Measurements from ENCODE around the gene RBBP6.

The RBBP6 gene

DNA sequence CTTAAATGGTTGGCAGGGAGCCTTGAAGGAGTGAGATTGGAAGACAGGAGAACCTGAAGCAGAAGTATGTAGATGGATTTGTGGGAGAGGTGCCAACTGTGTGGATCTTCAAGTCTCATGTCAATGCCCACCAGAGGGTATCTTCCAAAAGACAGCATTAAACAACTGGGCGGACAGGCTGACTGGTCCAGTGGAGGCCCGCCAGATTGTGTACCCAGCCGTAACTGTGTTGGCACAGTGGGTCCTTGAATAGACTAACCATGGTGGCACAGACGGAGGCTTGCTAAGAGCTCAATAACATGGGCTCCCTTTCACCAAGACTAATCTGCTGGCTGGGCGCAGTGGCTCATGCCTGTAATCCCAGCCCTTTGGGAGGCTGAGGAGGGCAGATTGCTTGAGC, 24.2 kb upstream of the RBBP6 start:
- Mint-ChIP-seq H3K4me1 (ENCODE audit: low read depth) (peaks cover 4% of the 10 kb centered on the region), H3K4me3 (no peak overlapping the region), H3K27me3 (ENCODE audit: low read depth) (peaks cover 3% of the 10 kb centered on the region), H3K27ac (no peak overlapping the region), H3K9me3 (no peaks in the 10 kb centered on the region), H3K36me3 (ENCODE audit: low read depth) (no peaks in the 10 kb centered on the region)

DNA sequence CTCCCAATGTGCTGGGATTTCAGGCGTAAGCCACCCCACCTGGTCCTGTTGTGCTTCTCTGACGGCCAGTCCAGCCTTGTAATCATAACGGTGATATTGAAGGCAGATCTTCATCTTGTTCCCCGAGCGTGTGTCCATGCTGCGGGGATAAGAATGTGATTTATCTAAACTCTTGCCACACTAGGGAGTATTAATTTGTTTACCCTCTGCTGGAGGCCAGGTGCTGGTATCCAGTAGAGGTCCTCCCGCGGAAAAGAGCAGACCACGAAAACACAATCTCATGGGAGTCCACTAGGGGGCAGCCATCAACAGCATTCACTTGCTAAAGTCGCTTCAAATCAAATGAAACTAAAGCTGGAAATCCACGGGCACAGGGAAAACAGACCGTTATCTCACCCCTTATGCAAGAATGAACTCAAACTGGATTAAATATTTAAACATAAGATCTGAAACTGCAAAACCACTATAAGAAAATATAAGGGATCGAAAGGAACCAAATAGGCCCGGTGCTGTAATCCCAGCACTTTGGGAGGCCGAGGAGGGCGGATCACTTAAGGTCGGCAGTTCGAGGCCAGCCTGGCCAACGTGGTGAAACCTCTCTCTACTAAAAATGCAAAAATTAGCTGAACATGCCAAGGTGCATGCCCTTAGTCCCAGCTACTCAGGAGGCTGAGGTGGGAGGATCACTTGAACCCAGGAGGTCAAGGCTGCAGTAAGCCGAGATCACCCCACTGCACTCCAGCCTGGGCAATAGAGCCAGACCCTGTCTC, 22.3 kb upstream of the RBBP6 start:
- Mint-ChIP-seq H3K4me3 (peak overlapping the region; percentile 15), H3K27ac (no peak overlapping the region), H3K4me1 (ENCODE audit: low read depth) (peaks cover 9% of the 10 kb centered on the region), H3K36me3 (ENCODE audit: low read depth) (no peaks in the 10 kb centered on the region), H3K9me3 (no peaks in the 10 kb centered on the region), H3K27me3 (ENCODE audit: low read depth) (no peaks in the 10 kb centered on the region)

DNA sequence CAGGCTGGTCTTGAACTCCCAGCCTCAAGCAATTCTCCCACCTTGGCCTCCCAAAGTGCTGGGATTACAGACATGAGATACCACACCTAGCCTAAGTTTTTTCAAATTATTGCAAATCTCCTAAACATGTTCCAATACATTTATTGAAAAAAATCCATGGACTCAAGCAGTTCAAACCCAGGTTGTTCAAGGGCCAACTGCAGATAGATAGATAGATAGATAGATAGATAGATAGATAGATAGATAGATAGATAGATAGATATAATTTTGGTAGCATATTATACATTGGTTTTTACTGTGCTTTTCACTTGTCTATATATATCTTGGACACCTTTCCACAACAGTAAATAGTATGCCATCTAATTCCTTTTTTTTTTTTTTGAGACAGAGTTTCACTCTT, 20.9 kb upstream of the RBBP6 start:
- Mint-ChIP-seq H3K27me3 (ENCODE audit: low read depth) (no peaks in the 10 kb centered on the region), H3K4me3 (no peak overlapping the region), H3K27ac (no peak overlapping the region), H3K9me3 (no peaks in the 10 kb centered on the region), H3K36me3 (ENCODE audit: low read depth) (no peaks in the 10 kb centered on the region), H3K4me1 (ENCODE audit: low read depth) (peaks cover 9% of the 10 kb centered on the region)

DNA sequence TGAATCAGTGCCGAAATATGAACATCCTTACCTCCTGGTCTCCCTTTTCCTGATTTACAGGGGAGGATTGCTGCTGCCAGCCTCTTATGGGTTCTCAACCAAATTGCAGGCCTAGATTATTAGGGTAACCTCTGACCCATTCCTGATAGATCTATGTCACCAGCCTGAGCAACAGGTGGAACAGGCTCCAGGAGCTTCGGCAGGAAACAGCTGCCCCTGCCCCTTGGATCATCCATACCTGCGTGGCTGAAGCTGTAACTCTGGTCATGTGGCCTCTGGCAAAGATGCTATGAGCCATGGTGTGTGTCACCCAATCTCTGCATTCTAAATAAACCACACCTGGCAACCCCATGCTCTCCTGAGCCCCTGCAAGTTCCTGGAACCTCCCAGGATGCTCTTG, 18.4 kb upstream of the RBBP6 start:
- Mint-ChIP-seq H3K4me1 (ENCODE audit: low read depth) (peaks cover 21% of the 10 kb centered on the region), H3K9me3 (no peaks in the 10 kb centered on the region), H3K27ac (no peak overlapping the region), H3K4me3 (no peak overlapping the region), H3K36me3 (ENCODE audit: low read depth) (no peaks in the 10 kb centered on the region), H3K27me3 (ENCODE audit: low read depth) (no peaks in the 10 kb centered on the region)

DNA sequence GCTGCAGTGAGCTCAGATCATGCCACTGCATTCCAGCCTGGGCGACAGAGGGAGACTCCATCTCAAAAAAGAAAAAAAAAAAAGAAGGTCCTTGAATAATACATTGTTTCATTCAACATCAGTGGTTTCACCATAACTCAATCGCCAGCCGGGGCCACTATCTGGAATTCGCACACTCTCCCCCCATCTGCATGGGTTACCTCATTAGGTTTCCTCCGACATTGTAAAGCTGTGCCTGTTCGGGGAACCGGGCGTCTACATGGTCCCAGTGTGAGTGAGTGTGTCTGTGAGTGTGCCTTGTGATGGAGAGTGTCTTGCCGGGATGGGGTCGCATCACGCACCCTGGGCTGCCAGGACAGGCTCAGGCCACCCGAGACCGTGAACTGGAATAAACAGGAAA, 16.6 kb upstream of the RBBP6 start:
- H3K27ac Mint-ChIP-seq = no peak overlapping the region
- H3K36me3 Mint-ChIP-seq (ENCODE audit: low read depth) = no peaks in the 10 kb centered on the region
- peaks cover 20% of the 10 kb centered on the region for H3K4me1 Mint-ChIP-seq (ENCODE audit: low read depth)
- no peaks in the 10 kb centered on the region for H3K27me3 Mint-ChIP-seq (ENCODE audit: low read depth)
- H3K9me3 Mint-ChIP-seq = no peaks in the 10 kb centered on the region
- no peak overlapping the region for H3K4me3 Mint-ChIP-seq

DNA sequence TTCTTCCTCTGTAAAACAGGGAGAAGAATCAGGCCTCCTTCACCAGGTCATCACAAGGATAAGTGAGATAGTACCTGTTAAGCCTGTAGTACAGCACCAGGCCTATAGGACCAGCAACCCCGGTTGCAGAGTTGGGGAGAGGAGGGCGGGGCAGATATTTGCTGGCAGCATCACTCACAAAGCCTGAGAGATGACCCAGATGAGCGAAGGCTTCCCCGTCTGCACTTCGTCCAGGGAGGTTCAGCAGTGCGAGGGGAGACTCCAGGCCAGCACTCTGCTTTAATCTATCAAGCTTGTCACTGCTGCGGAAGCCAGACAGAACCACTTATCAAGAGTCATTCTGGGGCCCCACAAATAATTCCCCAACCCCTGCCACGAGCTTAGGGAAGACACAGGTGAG, 15.8 kb upstream of the RBBP6 start:
- Mint-ChIP-seq H3K27me3 (ENCODE audit: low read depth) (no peaks in the 10 kb centered on the region), H3K9me3 (no peaks in the 10 kb centered on the region), H3K4me1 (ENCODE audit: low read depth) (peaks cover 20% of the 10 kb centered on the region), H3K27ac (no peak overlapping the region), H3K36me3 (ENCODE audit: low read depth) (no peaks in the 10 kb centered on the region), H3K4me3 (no peak overlapping the region)

DNA sequence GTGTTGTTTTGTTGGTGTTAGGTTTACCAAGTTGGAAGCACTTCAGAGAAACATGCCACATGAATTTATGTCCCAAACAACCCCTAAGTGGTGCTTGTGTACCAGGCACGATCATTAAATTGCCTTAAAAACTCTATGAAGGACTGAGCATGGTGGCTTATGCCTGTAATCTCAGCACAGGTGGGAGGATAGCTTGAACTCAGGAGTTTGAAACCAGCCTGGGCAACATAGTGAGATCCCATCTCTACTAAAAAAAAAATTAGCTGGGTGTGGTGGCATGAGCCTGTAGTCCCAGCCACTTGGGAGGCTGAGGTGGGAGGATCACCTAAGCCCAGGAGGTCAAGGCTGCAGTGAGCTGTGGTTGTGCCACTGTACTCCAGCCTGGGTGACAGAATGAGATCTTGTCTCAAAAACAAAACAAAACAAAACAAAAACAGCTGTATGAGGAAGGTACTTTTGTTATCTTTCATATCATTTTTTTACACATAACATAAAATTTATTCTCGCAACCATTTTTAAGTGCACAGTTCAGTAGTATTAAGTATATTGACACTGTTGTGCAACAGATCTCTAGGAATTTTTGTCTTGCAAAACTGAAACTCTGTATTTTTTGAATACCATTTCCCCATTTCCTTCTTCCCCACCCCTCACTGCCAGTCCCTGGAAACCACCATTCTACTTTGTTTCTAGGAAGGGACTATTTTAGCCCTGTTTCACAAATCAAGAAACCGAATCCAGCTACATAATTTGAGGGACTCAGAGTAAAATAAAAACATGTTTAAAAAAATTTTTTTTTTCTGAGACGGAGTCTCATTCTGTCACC, 14.3 kb upstream of the RBBP6 start:
- H3K9me3 Mint-ChIP-seq = no peaks in the 10 kb centered on the region
- peak overlapping the region; percentile 7 for H3K27ac Mint-ChIP-seq
- H3K36me3 Mint-ChIP-seq (ENCODE audit: low read depth) = no peaks in the 10 kb centered on the region
- H3K27me3 Mint-ChIP-seq (ENCODE audit: low read depth) = no peaks in the 10 kb centered on the region
- peaks cover 20% of the 10 kb centered on the region for H3K4me1 Mint-ChIP-seq (ENCODE audit: low read depth)
- H3K4me3 Mint-ChIP-seq = no peak overlapping the region

DNA sequence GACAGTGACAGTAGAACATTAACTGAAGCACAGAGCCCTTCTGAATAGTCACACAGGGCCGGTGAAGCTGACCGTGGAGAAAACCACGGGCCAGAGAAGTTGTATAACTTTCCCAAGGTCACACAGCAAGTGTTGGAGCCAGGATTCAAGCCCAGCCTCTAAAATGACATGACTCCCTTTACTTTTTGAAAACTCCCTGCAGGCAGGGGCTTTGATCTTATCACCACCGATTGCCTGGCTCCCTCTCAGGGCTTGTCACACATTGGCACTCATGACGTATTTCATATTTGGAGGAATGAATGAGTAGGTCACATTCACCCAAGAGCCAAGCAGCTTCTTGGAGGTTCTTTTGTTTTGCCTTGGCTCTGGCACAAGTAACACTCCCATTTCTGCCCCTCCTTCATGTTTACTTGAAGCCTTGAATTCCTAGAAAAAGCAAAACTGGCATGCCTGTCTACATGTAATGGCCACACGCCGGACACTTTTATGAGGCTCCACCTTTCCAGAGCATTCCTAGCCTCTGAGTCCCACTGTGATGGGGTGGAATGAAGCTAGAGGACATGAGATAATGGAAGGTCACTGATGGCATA, 13.3 kb upstream of the RBBP6 start:
- H3K9me3 Mint-ChIP-seq = no peaks in the 10 kb centered on the region
- no peaks in the 10 kb centered on the region for H3K36me3 Mint-ChIP-seq (ENCODE audit: low read depth)
- no peak overlapping the region for H3K4me3 Mint-ChIP-seq
- no peak overlapping the region for H3K27ac Mint-ChIP-seq
- H3K4me1 Mint-ChIP-seq (ENCODE audit: low read depth) = peaks cover 20% of the 10 kb centered on the region
- no peaks in the 10 kb centered on the region for H3K27me3 Mint-ChIP-seq (ENCODE audit: low read depth)

DNA sequence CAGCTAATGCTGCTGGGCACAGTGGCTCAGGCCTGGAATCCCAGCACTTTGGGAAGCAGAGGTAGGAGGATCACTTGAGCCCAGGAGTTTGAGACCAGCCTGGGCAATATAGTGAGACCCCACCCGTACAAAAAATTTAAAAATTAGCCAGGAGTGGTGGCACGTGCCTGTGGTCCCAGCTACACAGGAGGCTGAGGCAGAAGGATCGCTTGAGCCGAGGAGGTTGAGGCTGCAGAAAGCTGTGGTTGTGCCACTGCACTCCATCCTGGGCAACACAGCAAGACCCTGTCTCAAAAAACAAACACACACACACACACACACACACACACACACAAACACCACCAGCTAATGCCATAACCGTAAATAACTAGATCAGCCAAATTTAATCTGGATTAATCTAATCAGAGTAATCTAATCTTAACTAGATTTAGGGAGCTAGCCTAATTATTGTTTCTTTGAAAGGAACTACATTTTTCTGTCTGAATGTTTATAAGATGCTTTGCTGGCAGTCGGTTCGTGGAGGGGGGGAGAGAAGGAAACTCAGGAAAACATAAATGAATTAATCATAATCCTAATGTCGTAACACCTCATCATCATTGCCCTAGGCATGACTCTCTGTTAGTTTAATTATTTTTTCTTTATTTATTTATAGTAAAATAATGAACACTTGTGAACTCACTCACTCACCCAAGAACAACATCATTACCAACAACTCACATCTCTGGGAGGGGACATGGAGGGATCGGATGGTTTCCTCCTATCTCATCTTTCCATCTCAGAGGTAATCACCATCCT, 12.5 kb upstream of the RBBP6 start:
- Mint-ChIP-seq H3K36me3 (ENCODE audit: low read depth) (no peaks in the 10 kb centered on the region), H3K4me3 (no peak overlapping the region), H3K9me3 (no peaks in the 10 kb centered on the region)

DNA sequence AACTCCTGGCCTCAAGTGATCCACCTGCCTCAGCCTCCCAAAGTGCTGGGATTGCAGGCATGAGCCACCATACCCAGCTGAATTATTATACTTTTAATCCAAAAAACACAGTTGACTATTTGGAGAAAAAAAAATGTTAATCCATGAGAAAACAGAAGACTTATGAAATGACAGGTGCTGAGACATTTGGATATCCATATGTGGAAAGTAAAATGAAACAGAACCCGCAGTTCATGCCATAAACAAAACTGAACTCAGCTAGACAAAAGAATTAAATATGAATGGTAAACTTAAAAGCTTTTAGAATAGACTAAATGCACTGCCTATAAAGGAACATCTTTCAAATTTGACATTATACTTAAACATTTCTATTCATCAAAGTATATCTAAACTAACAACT, 8.2 kb upstream of the RBBP6 start:
- Mint-ChIP-seq H3K4me1 (ENCODE audit: low read depth) (peaks cover 2% of the 10 kb centered on the region), H3K4me3 (no peak overlapping the region), H3K27me3 (ENCODE audit: low read depth) (peaks cover 4% of the 10 kb centered on the region), H3K9me3 (no peaks in the 10 kb centered on the region), H3K36me3 (ENCODE audit: low read depth) (no peaks in the 10 kb centered on the region), H3K27ac (no peak overlapping the region)

More for the DNA sequence above, 12.5 kb upstream of the RBBP6 start:
- Mint-ChIP-seq H3K27ac (no peak overlapping the region), H3K4me1 (ENCODE audit: low read depth) (peaks cover 15% of the 10 kb centered on the region), H3K27me3 (ENCODE audit: low read depth) (no peaks in the 10 kb centered on the region)

DNA sequence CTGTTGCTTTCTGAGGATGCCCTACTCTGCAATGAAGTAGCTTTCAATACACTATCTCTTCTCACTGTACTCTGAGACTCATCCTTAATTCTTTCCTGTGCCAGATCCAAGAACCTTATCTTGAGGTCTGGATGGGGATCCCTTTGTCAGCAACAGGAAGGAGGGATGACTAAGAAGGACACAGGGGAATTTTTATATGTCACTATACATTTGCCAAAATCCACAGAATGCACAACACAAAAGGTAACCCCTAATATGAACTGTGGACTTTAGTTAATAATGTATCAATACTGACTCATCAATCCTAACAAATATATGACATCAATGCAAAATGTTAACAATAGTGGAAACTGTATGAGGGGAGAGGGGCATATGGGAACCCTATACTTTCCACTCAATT, 4.7 kb upstream of the RBBP6 start:
- H3K36me3 Mint-ChIP-seq (ENCODE audit: low read depth) = peaks cover 2% of the 10 kb centered on the region
- peaks cover 8% of the 10 kb centered on the region for H3K4me1 Mint-ChIP-seq (ENCODE audit: low read depth)
- peaks cover 4% of the 10 kb centered on the region for H3K27me3 Mint-ChIP-seq (ENCODE audit: low read depth)
- no peaks in the 10 kb centered on the region for H3K9me3 Mint-ChIP-seq
- no peak overlapping the region for H3K4me3 Mint-ChIP-seq
- H3K27ac Mint-ChIP-seq = no peak overlapping the region

DNA sequence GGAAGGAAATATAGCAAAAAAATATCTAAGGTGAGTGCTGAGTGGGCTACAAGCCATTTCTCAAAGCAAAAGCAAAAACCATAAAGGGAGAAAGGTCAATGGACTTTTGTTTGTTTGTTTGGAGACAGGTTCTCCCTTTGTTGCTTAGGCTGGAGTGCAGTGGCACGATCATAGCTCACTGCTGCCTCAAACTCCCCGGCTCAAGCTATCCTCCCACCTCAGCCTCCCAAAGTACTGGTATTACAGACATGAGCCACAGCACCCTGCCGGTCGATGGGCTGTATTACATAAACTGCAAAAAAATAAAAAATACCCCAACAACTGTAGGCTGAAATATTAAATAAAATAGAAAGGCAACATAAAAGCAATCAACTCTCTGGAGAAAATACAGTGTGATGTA, 3.5 kb upstream of the RBBP6 start:
- Mint-ChIP-seq H3K27ac (no peak overlapping the region), H3K9me3 (no peaks in the 10 kb centered on the region), H3K36me3 (ENCODE audit: low read depth) (peaks cover 7% of the 10 kb centered on the region), H3K4me3 (no peak overlapping the region), H3K4me1 (ENCODE audit: low read depth) (peaks cover 8% of the 10 kb centered on the region), H3K27me3 (ENCODE audit: low read depth) (peaks cover 4% of the 10 kb centered on the region)

DNA sequence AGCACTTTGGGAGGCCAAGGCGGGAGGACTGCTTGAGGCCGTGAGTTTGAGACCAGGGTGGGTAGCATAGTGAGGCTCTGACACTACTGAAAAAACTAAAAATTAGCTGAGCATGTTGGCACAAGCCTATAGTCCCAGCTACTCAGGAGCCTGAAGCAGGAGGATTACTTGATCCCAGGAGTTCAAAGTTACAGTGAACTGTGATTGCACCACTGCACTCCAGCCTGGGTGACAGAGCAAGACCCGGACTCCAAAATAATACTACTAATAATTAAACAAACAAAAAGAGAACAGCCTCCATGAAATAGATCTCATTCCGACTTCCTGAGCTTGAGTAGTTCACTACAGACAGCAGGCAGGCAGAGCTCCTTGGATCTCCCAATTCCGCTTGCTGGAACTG, 2.7 kb upstream of the RBBP6 start:
- peaks cover 14% of the 10 kb centered on the region for H3K36me3 Mint-ChIP-seq (ENCODE audit: low read depth)
- H3K27me3 Mint-ChIP-seq (ENCODE audit: low read depth) = peaks cover 4% of the 10 kb centered on the region
- no peak overlapping the region for H3K27ac Mint-ChIP-seq
- H3K4me1 Mint-ChIP-seq (ENCODE audit: low read depth) = peaks cover 11% of the 10 kb centered on the region
- H3K4me3 Mint-ChIP-seq = no peak overlapping the region
- no peaks in the 10 kb centered on the region for H3K9me3 Mint-ChIP-seq

All from T-helper 1 cell treated with Interleukin-12 subunit alpha and Interleukin-12 subunit beta and Interleukin-4 antibody, amounts not matched to agents 30 μg/mL and 1 μg/mL, for 36 hours (primary cell).